ENCODE data around the gene ADAM8.
"Not testable (repeated sequence)": the region's sequence is repeated elsewhere in the genome, so short reads cannot be mapped to it uniquely, and the experiment has no call there.

ADAM8 gene

GRCh38 chr10:133266056-133266795, 10.4 kb downstream of the ADAM8 start:
- no peak for DNase-seq

GRCh38 chr10:133265052-133265451, 11.6 kb downstream of the ADAM8 start:
- not testable (repeated sequence) for DNase-seq

- peak; percentile 49 for DNase-seq
Observed at GRCh38 chr10:133264461-133264860, 12.2 kb downstream of the ADAM8 start.

- no peak for DNase-seq
Observed at GRCh38 chr10:133263674-133264073, 13.0 kb downstream of the ADAM8 start.

GRCh38 chr10:133262696-133263095, 14.0 kb downstream of the ADAM8 start:
- DNase-seq, result no peak

GRCh38 chr10:133261726-133262325, 14.8 kb downstream of the ADAM8 start:
- DNase-seq, result peak; percentile 77

- DNase-seq, result peak; percentile 71
Observed at GRCh38 chr10:133260895-133261725, 15.6 kb downstream of the ADAM8 start.

GRCh38 chr10:133259602-133259989, 17.1 kb downstream of the ADAM8 start:
- no peak for DNase-seq

GRCh38 chr10:133258818-133259601, 17.7 kb downstream of the ADAM8 start:
- peak; percentile 83 for DNase-seq

- DNase-seq, result peak; percentile 42
Observed at GRCh38 chr10:133258066-133258817, 18.4 kb downstream of the ADAM8 start.

GRCh38 chr10:133257489-133258065, 19.1 kb downstream of the ADAM8 start:
- DNase-seq, result no peak

GRCh38 chr10:133255323-133255722, 21.3 kb downstream of the ADAM8 start:
- no peak for DNase-seq

GRCh38 chr10:133254421-133255120, 22.1 kb downstream of the ADAM8 start:
- no peak for DNase-seq

- no peak for DNase-seq
Observed at GRCh38 chr10:133253361-133253955, 23.2 kb downstream of the ADAM8 start.

- no peak for DNase-seq
Observed at GRCh38 chr10:133252223-133252552, 24.5 kb downstream of the ADAM8 start.

- DNase-seq, result no peak
Observed at GRCh38 chr10:133251388-133252222, 25.1 kb downstream of the ADAM8 start.

- DNase-seq, result no peak
Observed at GRCh38 chr10:133249975-133250754, 26.5 kb downstream of the ADAM8 start.

GRCh38 chr10:133249094-133249780, 27.4 kb downstream of the ADAM8 start:
- no peak for DNase-seq

Measured in central memory CD4-positive, alpha-beta T cell (primary cell).